Activated CD4-positive, alpha-beta T cell treated with anti-CD3 and anti-CD28 coated beads, Interleukin-10, Interleukin-2, amounts not matched to agents 100 ng/mL and 50 ng/mL, durations not matched to agents 16 hours and 8 hours (primary cell): ENCODE data around the gene HACL1.
A peak's percentile ranks its signal among the peaks of the same experiment; 100 is the strongest.

Experiments
- DNase-seq: peaks from one replicate; pipeline ENCODE4 v3.0.0-alpha.2; 2020

HACL1 gene

GRCh38 chr3:15601399-15602145 is at the start of gene HACL1, which contains the start of gene BTD:
Gene HACL1, minus strand, starts transcription at chr3:15601569. Its CDS starts 106 bp downstream, at chr3:15601463.
Gene BTD, plus strand, starts transcription at chr3:15601745. Its CDS starts 33,695 bp downstream, at chr3:15635440.
- DNase-seq: peak; percentile 99

DNA sequence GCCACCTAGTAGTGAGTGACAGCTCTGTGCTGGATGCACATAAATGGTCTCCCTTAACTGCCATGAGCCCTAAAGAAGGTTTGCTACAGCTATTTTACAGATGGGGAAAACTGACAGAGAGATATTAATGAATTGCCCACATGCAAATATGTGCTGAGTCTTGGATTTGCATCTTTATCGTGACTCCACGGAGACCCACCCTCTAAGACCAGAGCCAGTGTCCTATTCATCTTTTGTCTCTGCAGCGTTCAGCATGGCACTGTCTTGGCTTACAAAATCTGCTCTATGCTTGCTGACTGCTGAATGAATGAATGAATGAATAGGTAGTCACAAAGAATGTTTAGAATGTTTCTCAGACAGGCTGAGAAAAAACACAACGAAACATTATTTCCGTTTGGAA is 48.5 kb upstream of the HACL1 start:
- no peak for DNase-seq

DNA sequence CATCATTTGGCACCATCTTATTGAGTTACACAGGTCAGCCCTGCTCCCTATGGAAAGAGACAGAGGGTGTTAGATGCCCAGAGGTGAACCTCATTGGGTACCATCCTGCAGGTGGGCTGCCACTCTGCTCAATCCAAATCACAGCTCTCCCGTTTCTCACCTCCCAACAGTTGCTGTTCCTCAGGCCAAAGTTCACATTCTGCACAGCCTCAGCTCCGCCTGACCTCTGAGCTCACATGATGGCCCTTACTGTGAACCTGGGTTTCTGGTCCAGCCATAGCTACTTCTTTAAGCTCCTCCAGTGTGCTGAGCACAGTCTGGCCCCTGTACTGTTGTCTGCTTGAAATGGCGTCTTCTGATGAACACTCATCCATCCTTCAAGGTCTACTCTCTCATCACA is 48.0 kb upstream of the HACL1 start:
- no peak for DNase-seq

DNA sequence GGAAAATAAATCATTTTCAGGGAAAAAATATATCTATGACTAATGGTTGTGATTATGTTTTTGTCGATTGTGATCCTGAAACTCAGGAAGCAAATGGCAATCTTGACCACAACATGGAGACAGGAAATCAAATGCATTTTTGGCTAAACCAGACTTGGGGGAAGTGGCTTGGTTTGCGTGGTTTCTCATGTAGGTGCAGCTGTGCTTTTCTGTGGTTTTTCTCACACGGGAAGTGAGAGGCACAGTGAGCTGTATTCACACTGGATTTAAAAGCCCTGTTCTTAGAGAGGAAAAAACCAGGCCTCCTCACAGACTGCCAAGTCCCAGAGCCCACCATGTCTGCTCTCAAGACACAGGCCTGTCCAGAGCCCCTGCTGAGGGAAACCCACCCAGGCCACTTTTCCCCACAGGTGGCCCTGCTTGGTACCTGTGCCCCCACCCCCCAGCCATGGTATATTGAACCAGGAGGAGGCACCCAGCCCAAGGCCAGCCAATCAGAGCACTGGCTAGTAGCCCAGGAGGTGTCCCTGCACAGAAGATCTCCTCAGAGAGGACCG is 46.3 kb upstream of the HACL1 start:
- DNase-seq: peak; percentile 92

DNA sequence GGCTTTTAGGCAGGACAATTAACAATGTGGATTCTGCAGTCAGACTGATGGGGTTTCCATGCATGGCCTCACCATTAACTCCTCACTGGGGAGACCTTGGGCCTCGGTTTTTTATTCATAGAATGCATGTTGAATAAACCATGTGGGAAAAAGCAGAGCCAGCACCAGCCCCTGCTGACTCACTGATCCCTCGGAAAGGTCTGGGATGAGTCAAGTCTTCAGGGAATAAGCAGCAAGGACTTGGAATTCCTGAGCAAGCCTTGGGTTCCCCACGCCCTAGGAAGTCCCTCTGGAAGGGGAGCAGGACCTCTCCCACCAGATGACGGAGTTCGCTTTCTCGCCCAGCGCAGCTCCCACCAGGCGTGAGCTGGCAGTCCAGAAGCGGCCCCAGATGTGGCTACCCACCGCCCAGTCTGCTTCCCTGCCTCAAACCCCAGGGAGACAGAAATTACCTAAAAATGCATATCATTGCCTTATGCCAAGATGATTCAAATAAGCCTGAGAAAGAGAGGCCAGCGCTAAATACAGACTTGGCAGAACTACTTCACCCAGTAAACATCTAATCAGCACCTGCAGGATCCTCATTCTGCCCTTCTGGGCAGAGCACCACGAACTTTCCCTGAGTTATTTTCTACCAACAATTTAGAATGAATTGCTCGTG is 45.6 kb upstream of the HACL1 start:
- peak; percentile 25 for DNase-seq

GRCh38 chr3:15645740-15646501 is 44.6 kb upstream of the HACL1 start:
- DNase-seq: no peak

- DNase-seq: no peak
These were observed 43.9 kb upstream of the HACL1 start for GRCh38 chr3:15645246-15645645.

- DNase-seq: peak; percentile 28
These were observed 37.5 kb upstream of the HACL1 start for GRCh38 chr3:15638891-15639262.

GRCh38 chr3:15638193-15638890 is 37.0 kb upstream of the HACL1 start:
- peak; percentile 38 for DNase-seq

GRCh38 chr3:15637131-15637951 is 36.0 kb upstream of the HACL1 start:
- DNase-seq: peak; percentile 39

GRCh38 chr3:15636028-15636709 is 34.8 kb upstream of the HACL1 start:
- DNase-seq: peak; percentile 83

- DNase-seq: no peak
These were observed 33.8 kb upstream of the HACL1 start for GRCh38 chr3:15635121-15635661.

GRCh38 chr3:15634671-15635070 is 33.3 kb upstream of the HACL1 start:
- no peak for DNase-seq

DNA sequence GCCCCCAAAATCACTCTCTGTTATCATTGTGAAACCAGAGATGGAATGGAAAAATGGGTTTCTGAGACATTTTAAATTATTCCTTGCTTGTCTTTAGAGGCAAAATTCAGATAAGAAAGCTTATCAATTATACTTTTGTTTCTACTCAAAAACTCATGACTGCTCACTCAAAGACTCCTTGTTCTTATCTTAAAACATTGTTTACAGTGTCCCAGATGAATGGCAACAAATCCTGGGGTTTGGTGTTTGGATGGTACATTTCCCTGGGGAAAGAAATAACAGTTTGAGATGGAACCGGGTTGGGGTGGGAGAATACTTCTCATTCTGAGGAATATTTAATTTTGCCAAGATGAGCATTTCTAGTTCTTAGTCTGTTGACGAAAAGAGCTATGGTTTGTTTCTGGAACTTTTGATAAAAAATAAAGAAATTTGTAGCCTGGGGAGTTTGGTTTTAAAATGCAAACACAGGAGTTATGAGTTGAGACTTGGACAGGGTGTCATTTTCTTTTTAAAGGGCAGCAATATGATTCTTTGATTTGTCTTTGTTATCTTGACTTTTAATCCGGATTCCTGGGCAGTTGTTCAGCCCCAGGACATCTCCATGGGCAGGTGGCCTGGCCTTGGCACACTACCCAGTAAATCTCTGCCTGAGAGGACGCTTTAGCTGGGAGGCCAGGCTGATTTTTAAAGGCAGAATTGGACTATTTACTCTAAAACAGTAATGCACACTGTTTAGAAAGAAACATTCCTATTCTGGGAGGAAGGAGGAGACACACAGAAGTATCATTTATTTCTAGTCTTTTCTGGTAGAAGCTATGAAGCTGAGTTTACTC is 32.6 kb upstream of the HACL1 start:
- DNase-seq: no peak

DNA sequence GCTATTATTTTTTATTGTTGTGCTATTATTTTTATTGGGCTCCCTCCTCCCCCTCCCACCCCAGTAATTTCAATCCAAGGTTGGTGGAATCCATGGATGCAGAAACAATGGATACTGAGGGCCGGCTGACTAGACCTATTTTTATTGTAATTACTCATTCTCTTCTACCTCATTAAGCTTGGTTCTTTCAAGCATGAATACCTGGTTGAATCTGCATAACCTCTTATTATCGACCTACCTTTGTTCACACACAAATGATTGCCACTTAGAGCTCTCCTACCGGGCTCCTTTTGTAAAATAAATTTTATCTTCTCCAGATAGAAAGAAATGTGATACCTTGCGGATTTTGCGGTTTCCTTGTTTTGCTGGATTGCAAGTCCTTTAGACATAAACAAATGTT is 31.8 kb upstream of the HACL1 start:
- DNase-seq: no peak

GRCh38 chr3:15632212-15632580 is 30.8 kb upstream of the HACL1 start:
- no peak for DNase-seq

DNA sequence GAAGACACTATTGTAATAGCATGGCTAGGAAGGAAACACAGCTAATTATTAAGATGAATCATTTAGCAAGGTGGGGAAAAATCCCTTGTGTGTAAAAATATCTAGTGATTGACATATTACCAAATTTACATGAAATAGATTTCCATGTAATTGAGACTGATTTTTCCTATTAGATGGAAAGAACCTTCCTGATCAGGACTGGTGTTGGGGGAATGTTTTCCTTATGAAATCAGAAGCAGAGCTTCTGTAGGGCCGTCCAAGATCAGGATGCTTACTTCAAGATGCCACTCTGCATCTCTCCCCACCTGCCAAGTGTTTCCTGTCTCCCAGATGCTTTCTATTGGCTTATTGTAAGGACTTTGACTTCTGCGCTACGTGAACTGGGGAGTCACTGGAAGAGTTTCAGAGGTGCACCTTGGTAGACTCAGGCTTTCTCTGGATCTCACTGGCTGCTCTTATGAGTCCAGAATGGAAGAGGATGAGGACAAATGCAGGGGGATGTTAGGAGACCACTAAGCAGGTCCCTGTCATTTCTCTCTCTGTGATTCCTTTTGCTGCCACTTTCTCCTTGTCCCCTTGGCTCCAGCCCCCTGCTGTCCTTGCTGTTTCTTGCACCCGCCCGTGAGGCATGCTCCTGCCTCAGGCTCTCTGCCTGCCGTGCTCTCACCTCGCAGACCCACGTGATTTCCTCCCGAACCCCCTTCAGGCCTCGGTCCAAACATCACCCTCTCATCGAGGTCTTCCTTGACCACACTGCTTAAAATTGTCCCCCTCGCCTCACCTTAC is 30.2 kb upstream of the HACL1 start:
- no peak for DNase-seq

GRCh38 chr3:15630646-15631350 is 29.4 kb upstream of the HACL1 start:
- peak; percentile 45 for DNase-seq
